Mesendoderm (in vitro differentiated cells): ENCODE data around the gene AP2M1.
A peak's percentile ranks its signal among the peaks of the same experiment; 100 is the strongest.

ENCODE experiments used
- DNase-seq: peaks from one replicate; pipeline ENCODE4 v3.0.0; 2013
- H2AK5ac ChIP-seq: 2 replicates; pipeline ENCODE4 v1.6.1; 2013; ENCODE audit warnings: low read length, inconsistent platforms
- H2BK120ac ChIP-seq: 2 replicates; pipeline ENCODE4 v1.6.1; 2013; ENCODE audit warnings: low read depth, mild to moderate bottlenecking, low read length, moderate library complexity, mixed read lengths
- H2BK15ac ChIP-seq: replicated peaks from 2 replicates; pipeline ENCODE4 v1.6.1; 2013; ENCODE audit warnings: low read depth, mild to moderate bottlenecking, moderate library complexity
- H2BK5ac ChIP-seq: 2 replicates; pipeline ENCODE4 v1.6.1; 2013; ENCODE audit warnings: low read length, inconsistent platforms
- H3K18ac ChIP-seq: 2 replicates; pipeline ENCODE4 v1.6.1; 2013; ENCODE audit warnings: mild to moderate bottlenecking, low read length, mixed read lengths
- H3K23ac ChIP-seq: one replicate; pipeline ENCODE4 v1.6.1; 2013; ENCODE audit warnings: low read length
- H3K27ac ChIP-seq: 2 replicates; pipeline ENCODE4 v1.5.1; 2013; ENCODE audit warnings: low read depth, mild to moderate bottlenecking, inconsistent platforms, low read length, moderate library complexity
- H3K27me3 ChIP-seq: 2 replicates; pipeline ENCODE4 v1.6.1; 2013; ENCODE audit warnings: low read length, control low read depth, mild to moderate bottlenecking, inconsistent platforms; ENCODE audit not compliant: insufficient read depth, poor library complexity
- H3K36me3 ChIP-seq: 2 replicates; pipeline ENCODE4 v1.6.1; 2013; ENCODE audit warnings: low read length, inconsistent platforms; ENCODE audit not compliant: control insufficient read depth, insufficient read depth
- H3K4ac ChIP-seq: one replicate; pipeline ENCODE4 v1.6.1; 2013; ENCODE audit warnings: low read depth, mild to moderate bottlenecking, low read length, moderate library complexity
- H3K4me1 ChIP-seq: 2 replicates; pipeline ENCODE4 v1.6.1; 2013; ENCODE audit warnings: low read depth, low read length, inconsistent platforms; ENCODE audit not compliant: control insufficient read depth
- H3K4me2 ChIP-seq: 2 replicates; pipeline ENCODE4 v1.6.1; 2013; ENCODE audit warnings: low read length
- H3K4me3 ChIP-seq: 2 replicates; pipeline ENCODE4 v1.5.1; 2013; ENCODE audit warnings: mild to moderate bottlenecking, low read length
- H3K56ac ChIP-seq: one replicate; pipeline ENCODE4 v1.6.1; 2013; ENCODE audit warnings: low read length
- H3K79me1 ChIP-seq: 2 replicates; pipeline ENCODE4 v1.6.1; 2013; ENCODE audit warnings: low read length, inconsistent platforms
- H3K79me2 ChIP-seq: 2 replicates; pipeline ENCODE4 v1.6.1; 2013; ENCODE audit warnings: mild to moderate bottlenecking, low read length; ENCODE audit not compliant: control insufficient read depth, insufficient read depth
- H3K9ac ChIP-seq: 2 replicates; pipeline ENCODE4 v1.6.1; 2013; ENCODE audit warnings: low read length, inconsistent platforms
- H4K5ac ChIP-seq: one replicate; pipeline ENCODE4 v1.6.1; 2013; ENCODE audit warnings: low read length
- H4K8ac ChIP-seq: one replicate; pipeline ENCODE4 v1.6.1; 2013; ENCODE audit warnings: low read depth, mild to moderate bottlenecking, control low read depth, low read length, moderate library complexity
- WGBS: extraction: QIAGEN DNeasy Blood & Tissue Kit; methylation state at CpG from one replicate; pipeline ENCODE4 v1.1.7; 2013; ENCODE audit warnings: low lambda C conversion rate, missing lambda C conversion rate; ENCODE audit not compliant: insufficient coverage; ENCODE audit errors: extremely low coverage; 5-methylcytosine and 5-hydroxymethylcytosine counted together

AP2M1 gene

GRCh38 chr3:184167786-184168185 is 6.9 kb upstream of the AP2M1 start:
- DNase-seq = no peak
- Histone ChIP-seq H2AK5ac (no peak overlapping the region), H3K9ac (no peak overlapping the region), H3K27me3 (no peaks in the 10 kb centered on the region), H4K8ac (no peak overlapping the region), H3K79me1 (peaks cover 6% of the 10 kb centered on the region), H3K4ac (no peak overlapping the region), H4K5ac (no peak overlapping the region), H2BK5ac (no peak overlapping the region), H3K27ac (no peak overlapping the region), H2BK120ac (no peak overlapping the region), H3K36me3 (peaks cover 18% of the 10 kb centered on the region), H3K4me3 (no peak overlapping the region), H3K56ac (no peak overlapping the region), H2BK15ac (no peak overlapping the region), H3K4me1 (no peaks in the 10 kb centered on the region), H3K18ac (no peak overlapping the region), H3K79me2 (peaks cover 2% of the 10 kb centered on the region), H3K23ac (no peak overlapping the region), H3K4me2 (no peak overlapping the region)
- no CpG with 5 or more reads among the region's 8 CpGs for WGBS

GRCh38 chr3:184168363-184169120 is 6.1 kb upstream of the AP2M1 start:
- no peaks in the 10 kb centered on the region for H3K79me2 ChIP-seq
- no CpG with 5 or more reads among the region's 9 CpGs for WGBS
- H2BK120ac ChIP-seq = no peak overlapping the region
- peaks cover 17% of the 10 kb centered on the region for H3K36me3 ChIP-seq
- no peak overlapping the region for H3K27ac ChIP-seq
- no peak overlapping the region for H3K4ac ChIP-seq
- H2BK5ac ChIP-seq = no peak overlapping the region
- DNase-seq = no peak
- peaks cover 6% of the 10 kb centered on the region for H3K79me1 ChIP-seq
- H3K23ac ChIP-seq = no peak overlapping the region
- no peak overlapping the region for H3K4me2 ChIP-seq
- no peak overlapping the region for H4K5ac ChIP-seq
- no peak overlapping the region for H3K18ac ChIP-seq
- H2BK15ac ChIP-seq = no peak overlapping the region
- no peaks in the 10 kb centered on the region for H3K27me3 ChIP-seq
- H3K56ac ChIP-seq = no peak overlapping the region
- no peak overlapping the region for H3K9ac ChIP-seq
- H3K4me3 ChIP-seq = no peak overlapping the region
- no peak overlapping the region for H4K8ac ChIP-seq
- H2AK5ac ChIP-seq = no peak overlapping the region
- H3K4me1 ChIP-seq = no peaks in the 10 kb centered on the region

- WGBS = no CpG with 5 or more reads among the region's 66 CpGs
- H2BK120ac ChIP-seq = no peak overlapping the region
- H3K23ac ChIP-seq = no peak overlapping the region
- no peak overlapping the region for H2AK5ac ChIP-seq
- H3K79me2 ChIP-seq = peaks cover 4% of the 10 kb centered on the region
- DNase-seq = no peak
- H4K5ac ChIP-seq = no peak overlapping the region
- H3K18ac ChIP-seq = no peak overlapping the region
- H3K27ac ChIP-seq = no peak overlapping the region
- no peak overlapping the region for H3K4ac ChIP-seq
- no peak overlapping the region for H2BK15ac ChIP-seq
- H3K27me3 ChIP-seq = no peaks in the 10 kb centered on the region
- no peak overlapping the region for H3K9ac ChIP-seq
- H4K8ac ChIP-seq = no peak overlapping the region
- no peak overlapping the region for H3K56ac ChIP-seq
- H3K4me3 ChIP-seq = no peak overlapping the region
- peaks cover 12% of the 10 kb centered on the region for H3K36me3 ChIP-seq
- no peaks in the 10 kb centered on the region for H3K79me1 ChIP-seq
- H3K4me2 ChIP-seq = no peak overlapping the region
- H3K4me1 ChIP-seq = no peaks in the 10 kb centered on the region
- no peak overlapping the region for H2BK5ac ChIP-seq
These were observed 4.5 kb upstream of the AP2M1 start for GRCh38 chr3:184169896-184170875.

GRCh38 chr3:184171562-184171961 is 3.1 kb upstream of the AP2M1 start:
- Histone ChIP-seq H3K4me2 (no peak overlapping the region), H3K79me1 (peaks cover 2% of the 10 kb centered on the region), H2BK15ac (no peak overlapping the region), H2BK5ac (no peak overlapping the region), H3K9ac (no peak overlapping the region), H3K4me1 (no peaks in the 10 kb centered on the region), H2AK5ac (no peak overlapping the region), H4K8ac (no peak overlapping the region), H3K36me3 (peaks cover 7% of the 10 kb centered on the region), H3K18ac (no peak overlapping the region), H2BK120ac (no peak overlapping the region), H3K27me3 (no peaks in the 10 kb centered on the region), H3K56ac (no peak overlapping the region), H3K27ac (peak overlapping the region; percentile 45), H3K79me2 (peaks cover 10% of the 10 kb centered on the region), H3K4ac (no peak overlapping the region), H4K5ac (no peak overlapping the region), H3K4me3 (no peak overlapping the region), H3K23ac (no peak overlapping the region)
- peak; percentile 77 for DNase-seq
- no CpG with 5 or more reads among the region's 9 CpGs for WGBS

GRCh38 chr3:184172681-184173373 is 1.8 kb upstream of the AP2M1 start:
- H3K27ac ChIP-seq = no peak overlapping the region
- no peak overlapping the region for H3K9ac ChIP-seq
- no peak overlapping the region for H2BK120ac ChIP-seq
- no CpG with 5 or more reads among the region's 5 CpGs for WGBS
- no peak overlapping the region for H2BK15ac ChIP-seq
- peaks cover 9% of the 10 kb centered on the region for H3K79me1 ChIP-seq
- no peak overlapping the region for H4K5ac ChIP-seq
- H3K4me3 ChIP-seq = no peak overlapping the region
- no peak overlapping the region for H3K4me2 ChIP-seq
- peaks cover 5% of the 10 kb centered on the region for H3K36me3 ChIP-seq
- no peaks in the 10 kb centered on the region for H3K27me3 ChIP-seq
- no peak overlapping the region for H3K18ac ChIP-seq
- no peak overlapping the region for H3K23ac ChIP-seq
- H4K8ac ChIP-seq = no peak overlapping the region
- no peak for DNase-seq
- no peak overlapping the region for H2BK5ac ChIP-seq
- H3K4ac ChIP-seq = no peak overlapping the region
- peaks cover 7% of the 10 kb centered on the region for H3K4me1 ChIP-seq
- H3K79me2 ChIP-seq = peaks cover 19% of the 10 kb centered on the region
- H2AK5ac ChIP-seq = no peak overlapping the region
- H3K56ac ChIP-seq = no peak overlapping the region
